GM12865 (cell line): Measurements from ENCODE around the gene SEPTIN7.

Experiments used
- DNase-seq: peaks from one replicate; pipeline ENCODE4 v3.0.0; 2010; ENCODE audit warnings: low read depth
- H3K4me3 ChIP-seq: 2 replicates; pipeline ENCODE4 v1.5.1; 2011; ENCODE audit warnings: mild to moderate bottlenecking, low read depth, low read length, control low read depth
- CTCF ChIP-seq: IDR thresholded peaks from 2 replicates; pipeline ENCODE4 v1.5.1; 2011; ENCODE audit warnings: low read length, control low read depth, low read depth, inconsistent platforms; ENCODE audit not compliant: insufficient read depth; ENCODE audit errors: missing control alignments

Gene SEPTIN7

DNA sequence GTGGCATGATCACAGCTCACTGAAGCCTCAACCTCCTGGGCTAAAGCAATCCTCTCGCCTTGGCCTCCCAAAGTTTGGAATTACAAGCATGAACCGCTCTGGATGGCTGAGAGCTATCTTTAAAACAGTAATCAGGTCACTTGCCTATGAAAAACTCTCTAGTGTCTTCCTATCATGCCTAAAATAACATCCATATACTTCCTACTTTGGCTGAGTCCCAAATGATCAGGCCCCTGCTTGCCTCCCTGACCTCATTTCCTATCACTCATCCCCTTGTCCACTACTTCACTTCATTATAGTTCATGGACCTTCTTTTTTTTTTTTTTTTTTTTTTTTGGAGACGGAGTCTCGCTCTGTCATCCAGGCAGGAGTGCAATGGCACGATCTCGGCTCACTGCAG lies 28.0 kb downstream of the SEPTIN7 start:
- no peak for TF ChIP-seq CTCF
- H3K4me3 ChIP-seq: no peak overlapping the region
- DNase-seq: no peak

DNA sequence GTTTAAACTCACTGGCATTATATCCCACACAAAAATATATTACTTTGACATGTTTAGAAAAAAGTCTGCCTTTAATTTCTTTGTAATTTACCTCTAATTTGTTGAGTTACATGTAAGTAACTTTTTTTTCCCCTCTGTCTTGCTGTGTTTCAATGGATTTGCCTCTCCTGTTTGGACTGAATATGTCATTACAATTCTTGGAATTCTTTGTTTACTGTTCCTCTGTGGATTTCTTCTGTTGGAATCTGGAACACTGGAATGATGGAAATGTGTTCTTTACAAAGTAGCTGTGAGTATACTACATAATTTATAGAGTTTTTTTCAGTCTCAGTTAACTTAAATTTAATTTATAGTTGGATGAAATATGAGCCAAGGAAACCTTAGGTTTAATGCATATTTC lies 30.4 kb downstream of the SEPTIN7 start:
- DNase-seq: no peak
- H3K4me3 ChIP-seq: no peak overlapping the region
- TF ChIP-seq CTCF: no peak

DNA sequence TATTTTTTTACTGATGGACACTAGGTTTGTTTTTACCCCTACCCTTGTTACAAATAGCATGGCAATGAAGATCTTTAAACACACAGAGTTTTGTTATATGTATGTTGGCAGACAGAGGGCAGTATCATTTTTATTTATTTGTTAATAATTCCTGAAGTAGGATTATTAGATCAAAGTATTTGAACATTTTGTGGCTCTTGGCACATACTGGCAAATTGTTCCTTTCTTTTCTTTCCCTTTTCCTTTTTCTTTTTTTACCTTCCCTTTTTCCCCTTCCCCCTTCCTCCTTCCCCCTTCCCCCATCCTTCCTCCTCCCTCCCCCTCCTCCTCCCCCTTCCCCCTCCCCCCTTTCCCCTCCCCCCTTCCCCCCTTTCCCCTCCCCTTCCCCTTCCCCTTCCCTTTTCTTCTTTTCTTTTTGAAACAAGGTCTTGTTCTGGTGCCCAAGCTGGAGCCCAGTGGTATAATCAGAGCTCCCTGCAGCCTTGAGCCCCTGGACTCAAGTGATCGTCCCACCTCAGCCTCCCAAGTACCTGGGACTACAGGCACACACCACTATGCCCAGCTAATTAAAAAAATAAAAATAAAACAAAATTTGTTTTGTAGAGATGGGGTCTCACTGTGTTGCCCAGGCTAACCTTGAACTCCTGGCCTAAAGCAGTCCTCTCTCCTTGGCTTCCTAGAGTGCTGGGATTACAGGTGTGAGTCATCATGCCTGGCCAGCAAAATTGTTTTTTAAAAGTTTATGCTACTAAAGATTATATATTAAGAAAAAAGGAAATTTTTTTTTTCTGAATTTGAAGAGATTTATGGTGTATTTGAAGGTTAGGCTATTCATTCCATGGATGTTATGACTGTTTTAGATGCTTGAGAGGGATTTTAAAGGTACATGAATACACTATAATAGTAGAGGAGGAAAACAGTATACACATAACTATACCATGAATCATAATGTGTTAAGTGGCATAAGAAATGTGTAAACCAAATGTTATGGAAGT lies 39.3 kb downstream of the SEPTIN7 start:
- TF ChIP-seq CTCF: no peak
- DNase-seq: no peak
- no peak overlapping the region for H3K4me3 ChIP-seq

- H3K4me3 ChIP-seq: no peak overlapping the region
- TF ChIP-seq CTCF: no peak
- no peak for DNase-seq
These were observed 46.1 kb downstream of the SEPTIN7 start for GRCh38 chr7:35846816-35847412.

GRCh38 chr7:35848725-35849124 lies 47.9 kb downstream of the SEPTIN7 start:
- no peak for TF ChIP-seq CTCF
- DNase-seq: no peak
- H3K4me3 ChIP-seq: no peak overlapping the region

DNA sequence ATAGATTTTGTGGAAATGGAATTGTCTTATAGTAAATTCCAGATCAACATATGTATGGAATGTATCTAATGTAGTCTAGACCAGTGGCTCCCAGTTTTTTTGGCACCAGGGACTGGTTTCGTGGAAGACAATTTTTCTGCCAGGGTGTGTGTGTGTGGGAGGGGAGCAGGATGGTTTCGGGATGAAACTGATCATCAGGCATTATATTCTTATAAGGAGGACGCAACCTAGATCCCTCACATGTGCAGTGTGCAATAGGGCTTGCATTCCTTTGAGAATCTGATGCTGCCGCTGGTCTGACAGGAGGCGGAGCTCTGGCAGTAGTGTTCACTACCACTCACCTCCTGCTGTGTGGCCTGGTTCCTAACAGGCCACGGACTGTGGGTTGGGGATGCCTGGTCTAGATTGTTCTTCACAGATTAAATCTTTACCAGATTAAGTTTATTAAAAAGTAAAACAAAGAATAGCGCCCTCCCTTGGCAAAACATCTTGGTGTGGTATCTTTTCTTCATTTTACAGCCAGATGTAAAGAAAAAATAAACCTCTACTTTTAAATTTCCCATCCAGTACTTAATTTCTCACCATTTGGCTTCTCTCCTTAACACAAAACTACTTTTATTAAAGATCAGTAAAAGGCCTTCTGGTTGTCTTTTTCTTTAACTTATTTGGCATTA lies 48.4 kb downstream of the SEPTIN7 start:
- DNase-seq: no peak
- no peak overlapping the region for H3K4me3 ChIP-seq
- TF ChIP-seq CTCF: no peak
